Renal pelvis (tissue), 4 donors: ENCODE results near the gene FAM180B. TPM values are rescaled to one million over a fixed set of nuclear protein-coding genes. Genes with fewer than 3 reads are reported as not detected.
A peak's percentile ranks its signal among the peaks of the same experiment; 100 is the strongest.
"Not testable (repeated sequence)": the region's sequence is repeated elsewhere in the genome, so short reads cannot be mapped to it uniquely, and the experiment has no call there.

Experiments
- DNase-seq: peaks from one replicate; pipeline ENCODE4 v3.0.0-alpha.2; 2013
- polyA plus RNA-seq, 3 donors: library from polyadenylated mRNA; unstranded; fragments of 120-200 nt; gene quantifications; one replicate each; pipeline ENCODE4 v1.2.1, GENCODE V29; 2013; ENCODE audit not compliant: insufficient read length in 3 of 3

The FAM180B gene
- polyA plus RNA-seq, 3 donors = 0.26 to 0.70 (median 0.65) TPM

DNA sequence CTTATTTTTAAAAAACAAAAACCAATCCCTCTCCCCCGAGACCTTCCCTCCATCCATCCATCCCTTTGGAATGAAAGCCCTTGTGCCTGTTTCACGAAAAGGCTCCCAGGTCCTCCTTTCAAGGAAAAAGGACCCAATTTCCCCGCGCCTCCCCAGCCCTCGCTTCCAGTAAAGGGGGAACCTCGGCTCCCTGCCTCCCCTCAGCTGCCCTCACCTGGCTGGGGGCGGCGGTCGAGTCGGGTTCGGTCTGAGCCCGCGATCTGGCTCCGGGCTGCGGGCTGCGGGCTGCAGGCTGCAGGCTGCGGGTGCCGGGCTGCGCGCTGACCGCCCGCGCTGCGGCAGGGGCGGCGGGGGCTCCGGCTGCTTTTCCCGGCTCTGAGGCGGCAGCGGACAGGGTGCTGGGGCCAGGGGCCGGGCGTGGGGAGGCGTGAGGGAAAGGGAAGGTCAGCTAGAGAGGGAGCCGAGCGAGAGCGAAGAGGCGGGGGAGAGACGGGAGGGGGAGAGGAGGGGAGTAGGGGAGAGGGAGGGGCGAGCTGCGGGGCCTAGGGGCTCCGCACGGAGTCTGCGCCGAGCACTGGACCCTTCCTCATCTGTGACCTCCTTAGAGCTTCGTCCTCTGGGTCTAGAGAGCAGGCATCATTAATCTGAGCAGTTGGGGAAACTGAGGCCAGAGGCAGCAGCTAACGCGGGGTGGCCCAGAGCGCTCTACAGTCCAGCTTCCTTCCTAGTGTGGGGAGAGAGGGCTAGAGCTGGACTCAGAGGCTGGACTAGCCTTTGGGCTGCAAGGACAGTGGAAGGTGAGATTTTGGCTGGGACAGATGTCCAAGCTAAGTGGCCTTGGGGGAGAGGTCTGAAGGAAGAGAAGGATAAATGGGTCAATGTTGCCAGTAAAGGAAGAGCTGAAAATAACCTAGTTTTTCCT, 7.7 kb downstream of the FAM180B start, which contains the start of gene C1QTNF4:
Gene C1QTNF4, minus strand, starts transcription at position 478 of the 922 bp plus-strand sequence. CDS start 3,601 bp downstream, outside the sequence.
- no peak for DNase-seq

DNA sequence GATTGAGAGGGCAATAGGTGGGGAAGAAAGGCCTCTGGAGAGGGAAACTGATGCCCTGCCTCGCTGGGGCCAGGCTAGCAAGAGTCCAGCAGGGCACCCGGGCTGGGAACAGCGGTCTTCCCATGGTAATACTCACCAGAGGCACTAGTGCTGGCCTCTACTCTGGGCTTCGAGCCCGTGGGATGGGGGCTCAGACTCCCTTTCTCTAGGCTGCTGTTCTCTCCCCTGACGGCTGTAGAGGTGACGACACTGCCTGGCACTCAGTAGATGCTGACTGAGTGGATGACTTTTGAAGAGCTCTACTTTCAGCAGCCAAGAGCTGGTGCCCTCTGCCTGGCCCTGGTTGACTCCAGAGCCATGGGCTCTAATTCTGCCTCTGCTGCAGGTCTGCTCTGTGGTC, 8.6 kb downstream of the FAM180B start:
- DNase-seq = no peak

DNA sequence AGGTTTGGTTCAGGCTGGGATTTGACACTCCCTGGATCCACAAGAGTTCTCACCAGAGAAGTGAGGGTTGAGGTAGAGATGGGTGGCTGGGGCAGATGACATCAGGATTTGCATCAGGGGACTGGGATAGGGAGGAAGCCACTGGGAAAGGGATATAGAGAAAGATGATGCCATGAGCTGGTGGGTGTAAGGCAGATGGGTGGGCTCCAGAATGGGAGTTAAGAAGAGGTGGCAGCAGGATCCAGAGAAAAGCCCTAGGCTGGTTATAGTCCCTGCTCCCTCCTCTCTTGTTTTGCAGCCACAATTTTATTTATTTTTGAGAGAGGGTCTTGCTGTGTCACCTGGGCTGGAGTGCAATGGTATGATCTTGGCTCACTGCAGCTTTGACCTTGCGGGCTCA, 9.5 kb downstream of the FAM180B start:
- DNase-seq = no peak

DNA sequence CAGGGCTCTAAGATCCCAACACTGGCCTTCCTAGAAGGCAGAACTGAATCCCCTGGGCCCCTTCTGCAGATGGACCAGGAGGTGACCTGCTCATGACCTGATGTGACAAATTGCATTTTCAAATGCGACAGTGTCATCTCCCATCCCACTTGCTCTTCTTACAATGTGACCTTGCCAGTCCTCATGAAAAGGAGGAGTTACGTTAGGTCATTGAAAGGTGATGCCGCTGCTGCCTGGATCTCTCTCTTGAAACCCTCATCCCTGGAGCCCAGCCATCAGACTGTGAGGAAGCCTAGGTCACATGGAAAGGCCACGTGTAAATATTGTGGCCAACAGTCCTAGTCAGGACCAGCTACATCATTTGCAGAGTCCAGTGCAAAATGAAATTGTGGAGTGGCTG, 13.4 kb downstream of the FAM180B start:
- no peak for DNase-seq

DNA sequence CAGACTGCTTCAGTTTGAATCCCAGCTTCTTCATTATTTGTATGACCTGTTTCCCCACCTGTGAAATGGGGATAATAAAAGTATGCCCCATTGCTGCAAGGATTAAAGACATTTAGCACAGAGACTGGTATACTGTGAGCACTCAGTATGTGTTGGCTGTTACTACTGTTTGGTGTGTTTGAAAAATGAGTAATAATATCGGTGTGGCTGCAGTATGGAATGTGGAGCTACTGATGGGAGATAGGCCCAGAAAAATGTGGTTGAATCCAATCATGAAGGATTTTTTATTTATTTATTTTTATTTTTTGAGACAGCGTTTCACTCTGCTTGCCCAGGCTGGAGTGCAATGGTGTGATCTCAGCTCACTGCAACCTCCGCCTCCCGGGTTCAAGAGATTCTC, 16.8 kb downstream of the FAM180B start:
- no peak for DNase-seq

DNA sequence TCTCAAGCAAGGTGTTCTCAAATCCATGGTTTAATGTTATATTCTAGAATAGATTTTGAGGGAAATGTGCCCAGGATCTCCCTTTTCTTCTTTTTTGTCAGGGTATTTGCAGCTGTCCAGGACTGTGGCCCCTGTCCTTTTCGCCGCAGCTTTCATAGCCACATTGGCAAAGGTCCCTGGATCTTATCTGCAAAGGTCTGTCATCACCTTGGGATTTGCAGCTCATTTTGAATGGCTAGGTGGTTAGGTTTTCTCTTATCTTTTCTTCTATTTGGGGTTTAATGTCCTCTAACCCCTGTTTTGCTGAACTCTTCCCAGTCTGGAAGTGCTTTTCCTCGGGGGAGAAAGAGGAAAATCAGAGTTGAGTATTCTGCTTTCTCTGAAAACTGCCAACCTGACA, 19.4 kb downstream of the FAM180B start:
- no peak for DNase-seq

DNA sequence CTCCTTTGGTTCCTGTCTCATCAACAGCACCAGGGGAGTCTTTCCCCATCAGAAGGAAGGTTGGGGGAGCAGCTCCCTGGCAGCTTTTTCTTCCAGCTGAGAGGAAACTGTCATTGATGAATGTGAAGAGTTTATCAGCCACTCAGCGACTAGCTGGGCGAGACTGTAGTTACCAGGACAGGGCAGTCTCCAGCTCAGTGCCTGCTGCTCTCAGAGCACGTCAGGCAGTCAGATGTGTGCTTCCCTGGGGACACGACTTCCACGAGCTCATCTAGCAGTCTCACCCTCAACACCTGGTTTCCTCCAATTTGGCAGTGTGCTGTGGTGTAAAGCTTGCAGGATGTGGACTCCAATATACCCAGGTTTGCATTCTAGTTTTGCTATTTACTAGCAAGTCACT, 20.3 kb downstream of the FAM180B start:
- DNase-seq = no peak

DNA sequence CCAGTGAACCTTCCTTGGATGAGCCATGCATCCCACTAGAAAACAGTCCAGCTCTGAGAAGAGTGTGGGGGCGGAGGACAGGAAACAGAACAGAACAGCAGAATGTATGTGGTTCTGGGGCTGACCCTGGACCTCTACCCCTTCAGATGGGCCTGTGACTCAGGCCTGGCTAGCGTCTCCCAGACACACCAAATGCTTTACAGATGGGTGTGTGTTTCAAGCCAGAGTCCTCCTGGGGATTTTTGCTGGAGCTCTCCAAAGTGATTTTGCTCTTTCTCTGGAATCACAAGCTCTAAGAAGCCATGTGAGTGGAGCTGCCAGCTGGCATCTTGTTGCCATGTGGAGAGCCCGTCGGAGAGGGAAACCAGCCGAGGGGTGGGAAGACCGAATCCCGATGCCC, 20.9 kb downstream of the FAM180B start:
- DNase-seq = no peak

DNA sequence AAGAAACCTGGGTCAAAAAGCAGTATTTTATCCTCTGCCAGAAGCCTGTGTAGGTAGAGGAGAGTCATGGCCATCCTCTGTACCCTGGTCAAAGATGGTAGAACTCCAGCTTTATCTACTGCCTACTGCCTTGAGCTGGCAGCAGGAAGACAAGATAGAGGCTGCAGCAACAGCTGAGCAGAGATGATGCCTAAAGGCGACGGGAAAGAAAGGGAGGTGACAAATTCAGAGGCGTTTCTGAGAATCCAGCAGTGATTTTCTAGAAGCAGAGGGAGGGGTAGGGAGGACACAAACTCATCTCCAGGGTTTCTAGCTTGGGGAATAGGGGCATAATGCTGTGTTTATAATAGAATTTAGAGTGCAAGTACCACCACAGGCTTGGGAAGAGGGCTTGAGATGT, 23.2 kb downstream of the FAM180B start:
- DNase-seq = no peak

DNA sequence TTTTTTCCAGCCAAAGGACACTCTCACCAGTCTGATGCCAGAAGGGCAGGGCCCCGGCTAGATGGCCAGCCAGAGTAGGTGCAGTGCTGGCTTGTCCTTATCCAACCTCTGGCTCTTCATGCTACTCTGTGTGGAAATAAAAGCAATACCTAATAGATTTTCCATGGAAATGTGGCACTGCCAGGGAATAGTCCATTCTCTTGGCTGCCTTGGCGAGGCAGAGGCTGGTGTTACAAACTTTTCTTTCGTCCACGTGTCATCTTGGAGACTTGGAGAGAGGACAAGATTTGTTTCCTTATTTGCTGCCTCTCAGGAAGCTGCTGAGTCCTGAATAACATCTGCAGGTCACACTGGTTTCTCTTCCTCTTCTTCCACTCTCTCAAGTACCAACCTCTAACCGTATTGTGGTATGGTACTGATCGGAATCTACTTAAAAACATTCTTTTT, 24.9 kb downstream of the FAM180B start:
- no peak for DNase-seq

DNA sequence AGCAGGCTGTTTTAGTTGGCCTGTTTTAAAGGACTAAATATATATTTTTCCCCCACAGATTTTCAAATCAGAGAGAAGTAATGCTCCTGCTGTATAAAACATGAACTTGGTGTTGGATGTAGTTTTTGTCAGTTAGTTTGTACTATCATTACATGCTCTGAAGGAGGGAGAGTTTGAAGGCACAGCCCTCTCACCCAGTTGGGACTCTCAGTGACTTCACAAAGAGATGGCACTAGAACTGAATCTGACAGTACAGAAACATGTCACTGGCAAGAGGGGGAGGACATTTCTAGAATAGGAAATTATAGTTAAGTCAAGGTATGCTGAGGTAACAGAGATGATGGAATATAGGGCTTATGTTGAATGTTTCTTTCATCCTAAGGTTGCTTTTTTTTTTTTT, 28.8 kb downstream of the FAM180B start:
- no peak for DNase-seq

DNA sequence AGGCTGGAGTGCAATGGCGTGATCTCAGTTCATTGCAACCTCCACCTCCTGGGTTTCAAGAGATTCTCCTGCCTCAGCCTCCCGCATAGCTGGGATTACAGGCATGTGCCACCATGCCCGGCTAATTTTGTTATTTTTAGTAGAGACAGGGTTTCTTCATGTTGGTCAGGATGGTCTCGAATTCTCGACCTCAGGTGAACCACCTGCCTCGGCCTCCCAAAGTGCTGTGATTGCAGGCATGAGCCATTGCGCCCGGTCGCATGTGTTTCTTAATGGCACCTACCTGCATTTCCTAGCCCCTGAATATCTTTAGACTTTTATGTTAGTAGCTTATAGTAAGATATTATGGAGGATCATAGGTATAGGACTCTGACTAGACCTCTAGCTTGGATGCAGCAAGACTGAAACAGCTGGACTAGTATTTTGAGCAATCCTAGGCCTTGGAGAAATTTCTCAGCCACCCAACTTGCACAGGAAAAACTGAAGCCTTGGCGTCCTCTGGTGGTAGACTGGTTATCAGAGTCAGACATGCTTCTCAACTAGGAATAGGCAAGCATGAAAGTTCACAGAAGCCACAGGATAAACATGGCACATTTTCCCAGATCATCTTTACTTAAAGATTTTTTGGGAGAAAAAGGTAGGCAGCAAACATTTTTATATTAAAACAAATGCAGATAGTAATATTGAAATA, 30.4 kb downstream of the FAM180B start:
- DNase-seq = peak; percentile 54

DNA sequence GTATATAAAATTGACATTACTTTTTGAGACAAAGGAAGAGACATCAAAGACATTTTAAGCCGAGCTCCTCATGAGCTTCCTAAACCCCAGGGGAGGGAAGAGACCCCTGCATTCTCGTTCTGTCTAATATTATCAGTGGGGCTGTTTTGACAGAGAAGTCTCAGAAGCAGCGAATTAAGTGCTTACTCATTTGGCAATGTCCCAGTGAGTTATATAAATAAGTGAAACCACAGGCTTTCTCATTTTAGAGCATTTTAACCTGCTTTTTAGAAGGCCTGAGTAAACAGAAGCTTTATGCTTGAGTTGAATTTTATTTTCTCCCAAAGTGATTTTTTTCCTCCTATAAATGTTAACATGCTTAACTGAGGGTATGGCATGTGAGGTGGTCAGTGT, 30.9 kb downstream of the FAM180B start:
- DNase-seq = no peak

DNA sequence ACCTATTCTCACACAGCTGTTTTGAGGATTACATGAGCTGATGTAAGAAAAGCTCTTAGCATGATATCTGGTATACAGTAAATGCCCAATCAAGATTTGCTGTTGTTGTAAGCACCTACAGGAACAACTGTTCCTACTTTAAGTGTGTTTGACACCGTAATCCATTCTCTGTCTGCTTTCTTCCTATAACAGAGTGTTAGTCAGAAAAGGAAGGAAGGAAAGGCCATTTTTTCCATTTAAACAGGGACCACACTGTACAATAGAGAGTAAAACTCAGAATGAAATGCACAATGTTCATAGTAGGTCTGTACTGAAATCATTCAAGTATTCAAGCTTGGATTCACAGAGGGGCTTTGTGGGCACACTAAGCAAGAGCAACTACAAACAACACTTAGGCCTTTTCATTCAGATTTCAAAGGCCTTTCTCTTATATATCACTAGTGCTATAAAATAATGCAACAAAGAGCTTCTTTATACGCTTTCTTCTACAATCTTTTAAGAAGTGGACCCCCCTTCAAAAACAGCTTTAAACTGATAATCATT, 34.4 kb downstream of the FAM180B start:
- no peak for DNase-seq

DNA sequence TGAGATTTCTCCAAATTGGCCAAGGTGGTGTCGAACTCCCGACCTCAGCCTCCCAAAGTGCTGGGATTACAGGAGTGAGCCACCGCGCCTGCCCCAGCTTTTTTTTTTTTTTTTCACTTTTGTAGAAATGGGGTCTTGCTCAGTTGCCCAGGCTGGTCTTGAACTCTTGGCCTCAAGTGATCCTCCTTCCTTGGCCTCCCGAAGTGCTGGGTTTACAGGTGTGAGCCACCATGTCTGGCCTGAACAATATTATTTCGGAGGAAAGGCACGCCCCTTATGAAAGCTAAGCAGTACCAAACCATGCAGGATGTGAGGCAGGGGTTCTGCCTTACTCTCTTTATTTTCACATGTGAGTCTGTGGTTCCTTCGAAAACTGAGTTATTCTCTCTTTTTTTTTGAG, 39.8 kb downstream of the FAM180B start:
- no peak for DNase-seq

DNA sequence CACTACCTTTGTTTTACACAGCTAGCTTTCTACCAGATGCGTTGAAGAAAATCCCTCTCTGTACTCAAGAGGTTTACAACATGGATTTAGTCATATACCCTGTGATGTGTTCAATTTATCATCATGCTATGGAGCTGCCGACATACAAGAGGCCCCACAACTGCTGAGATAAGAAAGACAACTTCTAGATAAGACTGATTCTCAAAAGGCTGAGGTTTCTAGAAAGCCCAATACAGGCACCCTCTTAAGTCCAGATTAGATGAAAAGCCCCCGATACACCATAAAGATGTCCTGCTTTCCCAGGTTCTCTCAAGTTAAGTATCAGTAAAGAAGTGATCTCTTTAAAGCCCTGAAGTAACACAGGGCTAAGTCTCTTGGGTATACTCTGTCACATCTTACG, 41.5 kb downstream of the FAM180B start:
- DNase-seq = no peak

DNA sequence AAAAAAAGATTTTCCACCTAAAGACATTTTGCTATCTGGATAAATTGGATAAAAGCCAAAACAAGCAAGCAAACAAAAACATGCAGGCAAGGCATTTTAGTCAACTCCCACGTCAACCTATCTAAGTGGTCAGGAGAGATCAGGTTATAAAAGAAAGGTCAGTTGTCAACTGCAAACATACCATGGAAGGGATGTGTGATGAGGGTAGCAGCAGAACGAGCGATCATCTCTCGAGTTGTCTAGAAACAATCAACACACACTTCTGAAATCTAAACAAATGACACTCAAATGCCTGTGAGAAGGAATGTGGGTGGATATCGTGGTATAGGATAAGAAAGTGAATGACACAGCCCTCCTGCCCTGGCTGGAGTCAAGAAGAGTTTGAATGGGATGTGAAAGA, 45.0 kb downstream of the FAM180B start:
- DNase-seq = no peak

DNA sequence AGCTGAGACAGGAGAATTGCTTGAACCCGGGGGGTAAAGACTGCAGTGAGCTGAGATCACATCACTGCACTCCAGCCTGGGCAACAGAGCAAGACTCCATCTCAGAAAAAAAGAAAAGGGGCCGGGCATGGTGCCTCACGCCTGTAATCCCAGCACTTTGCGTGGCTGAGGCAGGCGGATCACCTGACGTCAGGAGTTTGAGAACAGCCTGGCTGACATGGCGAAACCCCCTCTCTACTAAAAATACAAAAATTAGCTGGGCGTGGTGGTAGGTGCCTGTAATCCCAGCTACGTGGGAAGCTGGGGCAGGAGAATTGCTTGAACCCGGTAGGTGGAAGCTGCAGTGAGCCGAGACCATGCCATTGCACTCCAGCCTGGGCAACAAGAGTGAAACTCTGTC, 49.9 kb downstream of the FAM180B start:
- not testable (repeated sequence) for DNase-seq
